ENCODE results near the gene MCM9. TPM values are rescaled to one million over a fixed set of nuclear protein-coding genes. Genes with fewer than 3 reads are reported as not detected.

Gene MCM9
- total and polyA plus RNA-seq, 2 of the 13 experiments (the other 11 are each of a cell fraction or from before 2014, with no cell fraction given) = 3.8 to 17.2 TPM

- TF ChIP-seq, protein P1, sequence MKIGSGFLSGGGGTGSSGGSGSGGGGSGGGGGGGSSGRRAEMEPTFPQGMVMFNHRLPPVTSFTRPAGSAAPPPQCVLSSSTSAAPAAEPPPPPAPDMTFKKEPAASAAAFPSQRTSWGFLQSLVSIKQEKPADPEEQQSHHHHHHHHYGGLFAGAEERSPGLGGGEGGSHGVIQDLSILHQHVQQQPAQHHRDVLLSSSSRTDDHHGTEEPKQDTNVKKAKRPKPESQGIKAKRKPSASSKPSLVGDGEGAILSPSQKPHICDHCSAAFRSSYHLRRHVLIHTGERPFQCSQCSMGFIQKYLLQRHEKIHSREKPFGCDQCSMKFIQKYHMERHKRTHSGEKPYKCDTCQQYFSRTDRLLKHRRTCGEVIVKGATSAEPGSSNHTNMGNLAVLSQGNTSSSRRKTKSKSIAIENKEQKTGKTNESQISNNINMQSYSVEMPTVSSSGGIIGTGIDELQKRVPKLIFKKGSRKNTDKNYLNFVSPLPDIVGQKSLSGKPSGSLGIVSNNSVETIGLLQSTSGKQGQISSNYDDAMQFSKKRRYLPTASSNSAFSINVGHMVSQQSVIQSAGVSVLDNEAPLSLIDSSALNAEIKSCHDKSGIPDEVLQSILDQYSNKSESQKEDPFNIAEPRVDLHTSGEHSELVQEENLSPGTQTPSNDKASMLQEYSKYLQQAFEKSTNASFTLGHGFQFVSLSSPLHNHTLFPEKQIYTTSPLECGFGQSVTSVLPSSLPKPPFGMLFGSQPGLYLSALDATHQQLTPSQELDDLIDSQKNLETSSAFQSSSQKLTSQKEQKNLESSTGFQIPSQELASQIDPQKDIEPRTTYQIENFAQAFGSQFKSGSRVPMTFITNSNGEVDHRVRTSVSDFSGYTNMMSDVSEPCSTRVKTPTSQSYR (CRISPR knock-in tag; IDR thresholded peaks at IDR 0.05; ENCODE audit: borderline replicate concordance) = peak; percentile 34; the same call in 1 of the 2 replicates
- TF ChIP-seq ZNF776 (CRISPR knock-in tag; IDR thresholded peaks at IDR 0.05) = 0 out of 2 replicates have a peak, but pooled peaks have one; percentile 1
- TF ChIP-seq CCDC6 (CRISPR knock-in tag; IDR thresholded peaks at IDR 0.05) = peak; percentile 75; the same call in 1 of the 2 replicates
- TF ChIP-seq THAP8 (CRISPR knock-in tag; IDR thresholded peaks at IDR 0.05; ENCODE audit: borderline replicate concordance) = no peak
- TF ChIP-seq HNRNPH1 (optimal IDR thresholded peaks at IDR 0.05; ENCODE audit: low read depth, low read length) = no peak
- no peak for TF ChIP-seq NR3C1 (CRISPR knock-in tag; IDR thresholded peaks at IDR 0.05)
- peak; percentile 96 for TF ChIP-seq ZNF850 (CRISPR knock-in tag; conservative IDR thresholded peaks at IDR 0.05)
- TF ChIP-seq, protein P2, sequence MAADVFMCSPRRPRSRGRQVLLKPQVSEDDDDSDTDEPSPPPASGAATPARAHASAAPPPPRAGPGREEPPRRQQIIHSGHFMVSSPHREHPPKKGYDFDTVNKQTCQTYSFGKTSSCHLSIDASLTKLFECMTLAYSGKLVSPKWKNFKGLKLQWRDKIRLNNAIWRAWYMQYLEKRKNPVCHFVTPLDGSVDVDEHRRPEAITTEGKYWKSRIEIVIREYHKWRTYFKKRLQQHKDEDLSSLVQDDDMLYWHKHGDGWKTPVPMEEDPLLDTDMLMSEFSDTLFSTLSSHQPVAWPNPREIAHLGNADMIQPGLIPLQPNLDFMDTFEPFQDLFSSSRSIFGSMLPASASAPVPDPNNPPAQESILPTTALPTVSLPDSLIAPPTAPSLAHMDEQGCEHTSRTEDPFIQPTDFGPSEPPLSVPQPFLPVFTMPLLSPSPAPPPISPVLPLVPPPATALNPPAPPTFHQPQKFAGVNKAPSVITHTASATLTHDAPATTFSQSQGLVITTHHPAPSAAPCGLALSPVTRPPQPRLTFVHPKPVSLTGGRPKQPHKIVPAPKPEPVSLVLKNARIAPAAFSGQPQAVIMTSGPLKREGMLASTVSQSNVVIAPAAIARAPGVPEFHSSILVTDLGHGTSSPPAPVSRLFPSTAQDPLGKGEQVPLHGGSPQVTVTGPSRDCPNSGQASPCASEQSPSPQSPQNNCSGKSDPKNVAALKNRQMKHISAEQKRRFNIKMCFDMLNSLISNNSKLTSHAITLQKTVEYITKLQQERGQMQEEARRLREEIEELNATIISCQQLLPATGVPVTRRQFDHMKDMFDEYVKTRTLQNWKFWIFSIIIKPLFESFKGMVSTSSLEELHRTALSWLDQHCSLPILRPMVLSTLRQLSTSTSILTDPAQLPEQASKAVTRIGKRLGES (CRISPR knock-in tag; IDR thresholded peaks at IDR 0.05; ENCODE audit: borderline replicate concordance) = peak; percentile 73; the same call in 1 of the 2 replicates
- no peak for TF ChIP-seq JUND (CRISPR knock-in tag; IDR thresholded peaks at IDR 0.05)
- TF ChIP-seq ZNF570 (CRISPR knock-in tag; IDR thresholded peaks at IDR 0.05; ENCODE audit: borderline replicate concordance) = no peak
- peak; percentile 90; the same call in 1 of the 2 replicates for TF ChIP-seq DR1 (CRISPR knock-in tag; IDR thresholded peaks at IDR 0.05)
- TF ChIP-seq ZNF552 (CRISPR knock-in tag; IDR thresholded peaks at IDR 0.05; ENCODE audit: borderline replicate concordance) = no peak; the same call in 1 of the 2 replicates
- TF ChIP-seq ARNTL (CRISPR knock-in tag; IDR thresholded peaks at IDR 0.05) = no peak; the same call in 1 of the 2 replicates
- peak; percentile 60; the same call in 1 of the 2 replicates for TF ChIP-seq FOXP4 (CRISPR knock-in tag; IDR thresholded peaks at IDR 0.05)
- TF ChIP-seq, protein P3, sequence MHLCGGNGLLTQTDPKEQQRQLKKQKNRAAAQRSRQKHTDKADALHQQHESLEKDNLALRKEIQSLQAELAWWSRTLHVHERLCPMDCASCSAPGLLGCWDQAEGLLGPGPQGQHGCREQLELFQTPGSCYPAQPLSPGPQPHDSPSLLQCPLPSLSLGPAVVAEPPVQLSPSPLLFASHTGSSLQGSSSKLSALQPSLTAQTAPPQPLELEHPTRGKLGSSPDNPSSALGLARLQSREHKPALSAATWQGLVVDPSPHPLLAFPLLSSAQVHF (CRISPR knock-in tag; IDR thresholded peaks at IDR 0.05) = no peak
- no peak; the same call in 1 of the 2 replicates for TF ChIP-seq ZNF12 (CRISPR knock-in tag; IDR thresholded peaks at IDR 0.05)
- no peak for TF ChIP-seq ZNF274 (CRISPR knock-in tag; IDR thresholded peaks at IDR 0.05)
- TF ChIP-seq ZBTB42 (CRISPR knock-in tag; IDR thresholded peaks at IDR 0.05) = peak; percentile 18
- no peak for TF ChIP-seq NFE2 (CRISPR knock-in tag; IDR thresholded peaks at IDR 0.05)
- TF ChIP-seq TAF1 (CRISPR knock-in tag; IDR thresholded peaks at IDR 0.05) = peak; percentile 92
- TF ChIP-seq GPN1 (CRISPR knock-in tag; IDR thresholded peaks at IDR 0.05; ENCODE audit: borderline replicate concordance) = no peak
Measured at GRCh38 chr6:118893807-118894424, 41.0 kb downstream of the MCM9 start, which contains the start of gene ASF1A (continued).
